HepG2 (cell line): Measurements from ENCODE around the gene TF. TPM values are rescaled to one million over a fixed set of nuclear protein-coding genes. Genes with fewer than 3 reads are reported as not detected.

Experiments
- ATF4 ChIP-seq, 2 experiments: fragments of 450-650 bp in 1 of 2; sonication (generic) in 1 of 2; formaldehyde crosslinking; IDR thresholded peaks; 2 replicates each; pipeline versions ENCODE4 v1.5.0 to v1.8.0; 2020 to 2022; ENCODE audit warnings: mild to moderate bottlenecking in 1 of 2, missing genetic modification reagents in 1 of 2
- CEBPG ChIP-seq: IDR thresholded peaks from 2 replicates; pipeline ENCODE4 v1.6.1; 2016
- CSRNP1 ChIP-seq: sonication (generic); formaldehyde crosslinking; IDR thresholded peaks from 2 replicates; pipeline ENCODE4 v1.8.1; 2023; ENCODE audit warnings: mild to moderate bottlenecking, missing genetic modification reagents
- GZF1 ChIP-seq: sonication (generic); formaldehyde crosslinking; IDR thresholded peaks from 2 replicates; pipeline ENCODE4 v1.5.1; 2020; ENCODE audit warnings: mild to moderate bottlenecking, missing genetic modification reagents
- HMG20B ChIP-seq: conservative IDR thresholded peaks from 2 replicates; pipeline ENCODE4 v1.6.1; 2016; ENCODE audit warnings: missing genetic modification reagents, missing compliant biosample characterization
- MIER2 ChIP-seq: IDR thresholded peaks from 2 replicates; pipeline ENCODE4 v1.6.1; 2016; ENCODE audit warnings: missing biosample characterization, missing genetic modification reagents
- NAIF1 ChIP-seq: sonication (generic); formaldehyde crosslinking; IDR thresholded peaks from 2 replicates; pipeline ENCODE4 v1.5.0; 2020; ENCODE audit warnings: mild to moderate bottlenecking, missing genetic modification reagents, borderline replicate concordance
- NFKB2 ChIP-seq: sonication (generic); formaldehyde crosslinking; IDR thresholded peaks from 2 replicates; pipeline ENCODE4 v1.4.0; 2020; ENCODE audit warnings: missing genetic modification reagents, borderline replicate concordance
- NR2F6 ChIP-seq, 2 experiments: IDR thresholded peaks; 2 replicates each; pipeline ENCODE4 v1.6.1; 2016; ENCODE audit warnings: antibody characterized with exemption in 1 of 2, mild to moderate bottlenecking in 1 of 2
- RBM22 ChIP-seq: fragments of 200-400 bp; formaldehyde crosslinking; optimal IDR thresholded peaks from 2 replicates; pipeline ENCODE3; 2017; ENCODE audit warnings: mild to moderate bottlenecking, low read length, moderate library complexity
- RFXANK ChIP-seq: IDR thresholded peaks from 2 replicates; pipeline ENCODE4 v1.6.1; 2016
- SOX5 ChIP-seq: IDR thresholded peaks from 2 replicates; pipeline ENCODE4 v1.6.1; 2016; ENCODE audit warnings: borderline replicate concordance
- TFE3 ChIP-seq: IDR thresholded peaks from 2 replicates; pipeline ENCODE4 v1.6.1; 2016
- YEATS2 ChIP-seq: sonication (generic); formaldehyde crosslinking; IDR thresholded peaks from 2 replicates; pipeline ENCODE4 v1.4.0; 2020; ENCODE audit warnings: missing genetic modification reagents, borderline replicate concordance
- ZBED4 ChIP-seq: sonication (generic); formaldehyde crosslinking; IDR thresholded peaks from 2 replicates; pipeline ENCODE4 v1.4.0; 2020; ENCODE audit warnings: missing genetic modification reagents, borderline replicate concordance
- ZBTB38 ChIP-seq: sonication (generic); formaldehyde crosslinking; IDR thresholded peaks from 2 replicates; pipeline ENCODE4 v1.5.1; 2020; ENCODE audit warnings: mild to moderate bottlenecking, missing genetic modification reagents
- ZKSCAN1 ChIP-seq: fragments of 150-350 bp; IDR thresholded peaks from 2 replicates; pipeline ENCODE4 v1.6.1; 2014; ENCODE audit warnings: low read length
- ZMAT3 ChIP-seq: sonication (generic); formaldehyde crosslinking; conservative IDR thresholded peaks from 2 replicates; pipeline ENCODE4 v1.7.0; 2021; ENCODE audit warnings: missing genetic modification reagents
- ZNF580 ChIP-seq: IDR thresholded peaks from 2 replicates; pipeline ENCODE4 v1.6.1; 2016; ENCODE audit warnings: low read depth, borderline replicate concordance
- ZNF841 ChIP-seq: sonication (generic); formaldehyde crosslinking; IDR thresholded peaks from 2 replicates; pipeline ENCODE4 v1.8.1; 2023; ENCODE audit warnings: missing genetic modification reagents, borderline replicate concordance
- ZNF878 ChIP-seq: sonication (generic); formaldehyde crosslinking; IDR thresholded peaks from 2 replicates; pipeline ENCODE4 v1.8.1; 2023; ENCODE audit warnings: mild to moderate bottlenecking, missing genetic modification reagents, moderate library complexity
- polyA plus RNA-seq, 8 experiments: library from polyadenylated mRNA; depleted of rRNA in 3 of 8; stranded (reverse) in 7 of 8; unstranded in 1 of 8; fragments of >200 nt; fragmentation: Illumina TruSeq in 4 of 8; extraction: Trizol in 4 of 8; gene quantifications; 2 replicates each; pipeline versions ENCODE4 v1.2.1 to v1.2.3, GENCODE V29; 2011 to 2016; ENCODE audit warnings: low read depth in 4 of 8, missing spikeins in 1 of 8, mixed read lengths in 1 of 8; ENCODE audit not compliant: insufficient read depth in 1 of 8
- total RNA-seq, 5 experiments: library from RNA; depleted of rRNA; stranded (reverse); fragments of >200 nt; fragmentation: Illumina TruSeq; extraction: Trizol; gene quantifications; 2 replicates each; pipeline ENCODE4 v1.2.3, GENCODE V29; 2016; ENCODE audit warnings: low read depth in 1 of 5

Gene TF
- total and polyA plus RNA-seq, 2 of the 13 experiments (the other 11 are each of a cell fraction or from before 2014, with no cell fraction given): 10,074 to 11,821 TPM

GRCh38 chr3:133747907-133748639, 1.9 kb downstream of the TF start (continued):
- TF ChIP-seq ZNF580 (CRISPR knock-in tag) (no peak), MIER2 (no peak), TFE3 (CRISPR knock-in tag) (no peak), HMG20B (CRISPR knock-in tag) (no peak), RBM22 (peak; percentile 0), SOX5 (CRISPR knock-in tag) (no peak), ZNF841 (no peak), NFKB2 (CRISPR knock-in tag) (no peak), ZBED4 (CRISPR knock-in tag) (no peak), ZKSCAN1 (no peak), NR2F6 (IDR thresholded peaks at IDR 0.05) (no peak), NR2F6 (CRISPR knock-in tag; IDR thresholded peaks at IDR 0.05) (no peak), NAIF1 (CRISPR knock-in tag) (no peak), CSRNP1 (CRISPR knock-in tag) (no peak), RFXANK (CRISPR knock-in tag) (no peak), ZNF878 (CRISPR knock-in tag) (no peak), CEBPG (CRISPR knock-in tag) (peak; percentile 53), GZF1 (CRISPR knock-in tag) (peak; percentile 49; the same call in 1 of the 2 replicates), ATF4 (CRISPR knock-in tag; IDR thresholded peaks at IDR 0.05) (peak in 1 of 2 experiments; percentile 80; a peak in 2 of 4 replicates), YEATS2 (no peak), ZBTB38 (CRISPR knock-in tag) (0 out of 2 replicates have a peak, but pooled peaks have one; percentile 52), ZMAT3 (CRISPR knock-in tag) (0 out of 2 replicates have a peak, but pooled peaks have one; percentile 24)
